HEK293T (cell line): ENCODE results near the gene RHBDL1.

Experiments
- ELF4 ChIP-seq: fragments of 450-650 bp; IDR thresholded peaks from 2 replicates; pipeline ENCODE4 v1.6.1; 2017; ENCODE audit warnings: antibody characterized with exemption
- FOXA1 ChIP-seq: fragments of 450-650 bp; IDR thresholded peaks from 2 replicates; pipeline ENCODE4 v1.6.1; 2016; ENCODE audit warnings: mild to moderate bottlenecking
- FOXK2 ChIP-seq: fragments of 450-650 bp; IDR thresholded peaks from 2 replicates; pipeline ENCODE4 v1.6.1; 2016; ENCODE audit warnings: mild to moderate bottlenecking
- FOXM1 ChIP-seq: fragments of 450-650 bp; IDR thresholded peaks from 2 replicates; pipeline ENCODE4 v1.6.1; 2017; ENCODE audit warnings: mild to moderate bottlenecking, borderline replicate concordance
- SUZ12 ChIP-seq: fragments of 450-650 bp; IDR thresholded peaks from 2 replicates; pipeline ENCODE4 v1.6.1; 2016; ENCODE audit warnings: mild to moderate bottlenecking

GRCh38 chr16:672851-673250 lies 2.6 kb upstream of the RHBDL1 start:
- TF ChIP-seq FOXM1, result no peak
- TF ChIP-seq FOXA1, result no peak
- no peak for TF ChIP-seq ELF4
- TF ChIP-seq SUZ12, result no peak
- no peak for TF ChIP-seq FOXK2
